Globus pallidus (tissue), 1 donor: ENCODE measurements around the gene PRIM2.
"Not testable (repeated sequence)": the region's sequence is repeated elsewhere in the genome, so short reads cannot be mapped to it uniquely, and the experiment has no call there.

ENCODE experiments used
- DNase-seq: peaks from one replicate; pipeline ENCODE4 v3.0.0-alpha.2; 2015; ENCODE audit warnings: low spot score

The PRIM2 gene

GRCh38 chr6:57317060-57317943, at the start of gene PRIM2:
Gene PRIM2 (plus strand): TSS chr6:57317630. CDS start chr6:57318446, 816 bp downstream.
- DNase-seq = peak; percentile 89

- no peak for DNase-seq
These were observed 49.2 kb upstream of the PRIM2 start for GRCh38 chr6:57268294-57268640.

GRCh38 chr6:57274113-57274824, 43.2 kb upstream of the PRIM2 start:
- not testable (repeated sequence) for DNase-seq

- DNase-seq = no peak
These were observed 42.0 kb upstream of the PRIM2 start for GRCh38 chr6:57275384-57275783.

- DNase-seq = no peak
These were observed 40.5 kb upstream of the PRIM2 start for GRCh38 chr6:57276946-57277345.

- DNase-seq = no peak
These were observed 38.9 kb upstream of the PRIM2 start for GRCh38 chr6:57278570-57278969.

- DNase-seq = no peak
These were observed 38.4 kb upstream of the PRIM2 start for GRCh38 chr6:57279013-57279412.

- DNase-seq = no peak
These were observed 34.3 kb upstream of the PRIM2 start for GRCh38 chr6:57283106-57283505.

- no peak for DNase-seq
These were observed 33.4 kb upstream of the PRIM2 start for GRCh38 chr6:57283911-57284455.

GRCh38 chr6:57288136-57288535, 29.3 kb upstream of the PRIM2 start:
- DNase-seq = not testable (repeated sequence)

- not testable (repeated sequence) for DNase-seq
These were observed 24.0 kb upstream of the PRIM2 start for GRCh38 chr6:57293472-57293871.

GRCh38 chr6:57294862-57295445, 22.5 kb upstream of the PRIM2 start:
- no peak for DNase-seq

GRCh38 chr6:57297505-57297904, 19.9 kb upstream of the PRIM2 start:
- DNase-seq = no peak

- no peak for DNase-seq
These were observed 18.7 kb upstream of the PRIM2 start for GRCh38 chr6:57298741-57299140.

- no peak for DNase-seq
These were observed 15.7 kb upstream of the PRIM2 start for GRCh38 chr6:57301757-57302156.

- no peak for DNase-seq
These were observed 15.0 kb upstream of the PRIM2 start for GRCh38 chr6:57302477-57302876.

GRCh38 chr6:57303931-57304681, 13.3 kb upstream of the PRIM2 start:
- DNase-seq = no peak

- no peak for DNase-seq
These were observed 12.3 kb upstream of the PRIM2 start for GRCh38 chr6:57305107-57305506.

GRCh38 chr6:57305761-57306160, 11.7 kb upstream of the PRIM2 start:
- DNase-seq = no peak

- DNase-seq = no peak
These were observed 11.2 kb upstream of the PRIM2 start for GRCh38 chr6:57306273-57306672.

- DNase-seq = no peak
These were observed 9.6 kb upstream of the PRIM2 start for GRCh38 chr6:57307850-57308249.

GRCh38 chr6:57308755-57309154, 8.7 kb upstream of the PRIM2 start:
- DNase-seq = not testable (repeated sequence)
